K562 (cell line): ENCODE results near the gene ZSCAN29. TPM values are rescaled to one million over a fixed set of nuclear protein-coding genes. Genes with fewer than 3 reads are reported as not detected.

Source experiments
- ADNP ChIP-seq: fragments of 200-800 bp; sonication (Bioruptor generic); IDR thresholded peaks from 2 replicates; pipeline ENCODE4 v1.6.1; 2016; ENCODE audit warnings: missing genetic modification characterization, missing compliant biosample characterization
- FOXA3 ChIP-seq, 2 experiments: fragments of 450-650 bp in 1 of 2; sonication (generic) in 1 of 2; formaldehyde crosslinking; IDR thresholded peaks in 1 of 2; conservative IDR thresholded peaks in 1 of 2; 2 replicates each; pipeline versions ENCODE4 v1.4.0 to v1.8.0; 2020 to 2022; ENCODE audit warnings: mild to moderate bottlenecking in 2 of 2, missing genetic modification reagents in 1 of 2
- KAT7 ChIP-seq: sonication (generic); formaldehyde crosslinking; IDR thresholded peaks from 2 replicates; pipeline ENCODE4 v1.8.0; 2022; ENCODE audit warnings: missing genetic modification reagents, mild to moderate bottlenecking, borderline replicate concordance
- POLR2G ChIP-seq: fragments of 200-400 bp; formaldehyde crosslinking; IDR thresholded peaks from 2 replicates; pipeline ENCODE4 v1.6.1; 2017; ENCODE audit warnings: low read depth, mild to moderate bottlenecking, antibody characterized with exemption, low read length, moderate library complexity
- RAD51 ChIP-seq: fragments of 450-650 bp; IDR thresholded peaks from 2 replicates; pipeline ENCODE4 v1.7.1; 2016; ENCODE audit warnings: low read depth, mild to moderate bottlenecking, borderline replicate concordance
- RBM39 ChIP-seq: fragments of 200-400 bp; formaldehyde crosslinking; optimal IDR thresholded peaks from 2 replicates; pipeline ENCODE3; 2018; ENCODE audit warnings: low read depth, low read length
- STAT5B ChIP-seq: fragments of 250-450 bp; sonication (Bioruptor Pico); IDR thresholded peaks from 2 replicates; pipeline ENCODE4 v1.8.0; 2021; ENCODE audit warnings: mild to moderate bottlenecking, inconsistent platforms
- TCF7L2 ChIP-seq: fragments of 150-350 bp; IDR thresholded peaks from 2 replicates; pipeline ENCODE4 v1.6.1; 2016; ENCODE audit warnings: low read depth, mild to moderate bottlenecking, low read length, moderate library complexity
- TSC22D4 ChIP-seq: fragments of 450-650 bp; IDR thresholded peaks from 2 replicates; pipeline ENCODE4 v1.6.1; 2016; ENCODE audit warnings: missing genetic modification characterization, missing biosample characterization, control low read depth
- XRCC3 ChIP-seq: fragments of 450-650 bp; IDR thresholded peaks from 2 replicates; pipeline ENCODE4 v1.6.1; 2017; ENCODE audit warnings: mild to moderate bottlenecking, moderate library complexity
- ZC3H8 ChIP-seq: fragments of 450-650 bp; IDR thresholded peaks from 2 replicates; pipeline ENCODE4 v1.6.1; 2017
- ZNF197 ChIP-seq: fragments of 200-800 bp; sonication (Bioruptor generic); IDR thresholded peaks from 2 replicates; pipeline ENCODE4 v1.6.1; 2016; ENCODE audit warnings: low read depth, missing genetic modification characterization, missing compliant biosample characterization
- ZNF75A ChIP-seq: fragments of 450-650 bp; formaldehyde crosslinking; IDR thresholded peaks from 2 replicates; pipeline ENCODE4 v1.4.0; 2020; ENCODE audit warnings: mild to moderate bottlenecking
- polyA plus RNA-seq, 8 experiments: library from polyadenylated mRNA; depleted of rRNA in 4 of 8; stranded (reverse) in 5 of 8; unstranded in 3 of 8; fragments of >200 nt; fragmentation: Nextera tagmentation in 2 of 8; fragmentation: Illumina TruSeq in 1 of 8; extraction: Ambion mirVana in 2 of 8; extraction: Trizol in 1 of 8; gene quantifications; 2 replicates each; pipeline versions ENCODE4 v1.2.1 to v1.2.3, GENCODE V29; 2011 to 2014; ENCODE audit warnings: inconsistent platforms in 1 of 8, missing spikeins in 1 of 8
- total RNA-seq, 7 experiments: library from RNA; depleted of rRNA in 6 of 7; stranded (reverse); fragments of >200 nt in 6 of 7; fragmentation: Illumina TruSeq in 2 of 7; extraction: Trizol in 2 of 7; gene quantifications; 2 replicates each; pipeline versions ENCODE4 v1.2.1 to v1.2.3, GENCODE V29; 2011 to 2021; ENCODE audit warnings: low replicate concordance in 1 of 7
- TF ChIP-seq, protein P1 (sequence below): fragments of 250-450 bp; sonication (Bioruptor Pico); IDR thresholded peaks from 2 replicates; pipeline ENCODE4 v1.4.0; 2020; ENCODE audit warnings: mild to moderate bottlenecking
- TF ChIP-seq, protein P2 (sequence below), 3 experiments: IDR thresholded peaks in 2 of 3; conservative IDR thresholded peaks in 1 of 3; 2 replicates each; pipeline ENCODE4 v1.5.1; 2011 to 2012; ENCODE audit warnings: low read length in 3 of 3, mild to moderate bottlenecking in 3 of 3, control low read depth in 2 of 3, improper control_type of control experiment in 1 of 3, inconsistent platforms in 1 of 3, low read depth in 1 of 3, mixed read lengths in 1 of 3, moderate library complexity in 1 of 3; ENCODE audit not compliant: insufficient read depth in 2 of 3
- TF ChIP-seq, protein P3 (sequence below): IDR thresholded peaks from 2 replicates; pipeline ENCODE4 v1.6.1; 2012; ENCODE audit warnings: low read depth, low read length, improper control_type of control experiment, borderline replicate concordance
- TF ChIP-seq, protein P4 (sequence below): sonication (generic); formaldehyde crosslinking; IDR thresholded peaks from 2 replicates; pipeline ENCODE4 v1.5.0; 2020; ENCODE audit warnings: missing genetic modification reagents
- TF ChIP-seq, protein P5 (sequence below): sonication (generic); formaldehyde crosslinking; IDR thresholded peaks from 2 replicates; pipeline ENCODE4 v1.8.0; 2022; ENCODE audit warnings: missing genetic modification reagents, mild to moderate bottlenecking, borderline replicate concordance

Gene ZSCAN29
- total and polyA plus RNA-seq, 9 of the 15 experiments (the other 6 are each of a cell fraction or from before 2014, with no cell fraction given): 2.5 to 28.6 (median 19.7) TPM

DNA sequence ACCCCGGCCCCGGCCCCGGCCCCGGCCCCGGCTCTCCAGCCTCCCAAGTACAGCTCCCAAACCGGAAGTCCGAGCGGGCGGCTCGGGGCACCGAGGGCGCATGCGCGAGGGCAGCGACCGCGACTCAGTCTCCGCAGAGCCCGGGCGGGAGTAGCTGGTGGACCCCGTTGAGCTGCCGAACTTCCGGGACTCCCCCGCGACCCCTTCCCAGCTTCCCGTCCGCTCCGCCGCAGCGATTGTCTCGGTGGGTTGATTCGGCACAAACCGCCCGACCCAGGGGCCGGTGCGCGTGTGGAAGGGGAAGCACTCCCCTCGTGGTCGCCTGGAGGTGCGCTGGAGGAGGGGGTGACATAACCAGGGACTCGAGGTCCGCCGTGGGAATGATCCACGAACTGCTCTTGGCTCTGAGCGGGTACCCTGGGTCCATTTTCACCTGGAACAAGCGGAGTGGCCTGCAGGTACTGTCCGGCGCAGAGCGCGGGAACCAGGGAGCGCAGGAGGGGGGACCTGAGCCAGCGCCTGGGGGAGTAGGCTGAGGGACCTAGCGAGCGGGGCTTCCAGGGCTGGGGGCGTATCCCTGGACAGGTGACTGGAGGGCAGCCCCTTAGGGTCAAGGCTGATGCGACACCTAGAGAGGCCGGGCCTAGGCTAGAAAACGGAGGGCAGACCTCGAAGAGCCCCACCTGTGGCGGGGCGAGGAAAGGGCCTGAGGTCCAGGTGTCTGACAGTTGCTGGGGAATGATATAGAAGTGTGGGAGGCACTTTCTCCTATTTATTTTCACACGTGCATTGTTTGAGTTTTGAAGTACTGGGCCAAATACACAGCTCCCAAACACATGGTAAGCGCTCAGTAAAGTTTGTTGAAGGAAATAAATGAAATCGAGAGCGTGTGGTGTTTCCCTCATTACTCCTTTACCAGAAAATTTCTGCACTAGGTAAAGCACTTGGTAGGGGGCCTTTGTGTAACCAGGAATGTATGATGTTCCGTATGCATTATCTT, at the start of gene ZSCAN29, which contains the start of gene TUBGCP4 (continued):
- TF ChIP-seq TSC22D4 (tag) (no peak), ZNF197 (CRISPR knock-in tag) (no peak), POLR2G (peak; percentile 94), RAD51 (peak; percentile 40; the same call in 1 of the 2 replicates), XRCC3 (no peak), STAT5B (no peak), FOXA3 (CRISPR knock-in tag; conservative IDR thresholded peaks at IDR 0.05 in 1 of 2, IDR thresholded peaks at IDR 0.05 in 1 of 2) (no peak; a peak in 1 of 4 replicates), KAT7 (CRISPR knock-in tag) (peak; percentile 64; the same call in 1 of the 2 replicates), RBM39 (no peak), ZNF75A (CRISPR knock-in tag) (no peak), ADNP (no peak), ZC3H8 (no peak), TCF7L2 (no peak)
- TF ChIP-seq, protein P1, sequence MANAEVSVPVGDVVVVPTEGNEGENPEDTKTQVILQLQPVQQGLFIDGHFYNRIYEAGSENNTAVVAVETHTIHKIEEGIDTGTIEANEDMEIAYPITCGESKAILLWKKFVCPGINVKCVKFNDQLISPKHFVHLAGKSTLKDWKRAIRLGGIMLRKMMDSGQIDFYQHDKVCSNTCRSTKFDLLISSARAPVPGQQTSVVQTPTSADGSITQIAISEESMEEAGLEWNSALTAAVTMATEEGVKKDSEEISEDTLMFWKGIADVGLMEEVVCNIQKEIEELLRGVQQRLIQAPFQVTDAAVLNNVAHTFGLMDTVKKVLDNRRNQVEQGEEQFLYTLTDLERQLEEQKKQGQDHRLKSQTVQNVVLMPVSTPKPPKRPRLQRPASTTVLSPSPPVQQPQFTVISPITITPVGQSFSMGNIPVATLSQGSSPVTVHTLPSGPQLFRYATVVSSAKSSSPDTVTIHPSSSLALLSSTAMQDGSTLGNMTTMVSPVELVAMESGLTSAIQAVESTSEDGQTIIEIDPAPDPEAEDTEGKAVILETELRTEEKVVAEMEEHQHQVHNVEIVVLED (CRISPR knock-in tag): no peak
- TF ChIP-seq, protein P2, sequence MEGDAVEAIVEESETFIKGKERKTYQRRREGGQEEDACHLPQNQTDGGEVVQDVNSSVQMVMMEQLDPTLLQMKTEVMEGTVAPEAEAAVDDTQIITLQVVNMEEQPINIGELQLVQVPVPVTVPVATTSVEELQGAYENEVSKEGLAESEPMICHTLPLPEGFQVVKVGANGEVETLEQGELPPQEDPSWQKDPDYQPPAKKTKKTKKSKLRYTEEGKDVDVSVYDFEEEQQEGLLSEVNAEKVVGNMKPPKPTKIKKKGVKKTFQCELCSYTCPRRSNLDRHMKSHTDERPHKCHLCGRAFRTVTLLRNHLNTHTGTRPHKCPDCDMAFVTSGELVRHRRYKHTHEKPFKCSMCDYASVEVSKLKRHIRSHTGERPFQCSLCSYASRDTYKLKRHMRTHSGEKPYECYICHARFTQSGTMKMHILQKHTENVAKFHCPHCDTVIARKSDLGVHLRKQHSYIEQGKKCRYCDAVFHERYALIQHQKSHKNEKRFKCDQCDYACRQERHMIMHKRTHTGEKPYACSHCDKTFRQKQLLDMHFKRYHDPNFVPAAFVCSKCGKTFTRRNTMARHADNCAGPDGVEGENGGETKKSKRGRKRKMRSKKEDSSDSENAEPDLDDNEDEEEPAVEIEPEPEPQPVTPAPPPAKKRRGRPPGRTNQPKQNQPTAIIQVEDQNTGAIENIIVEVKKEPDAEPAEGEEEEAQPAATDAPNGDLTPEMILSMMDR (IDR thresholded peaks at IDR 0.05 in 2 of 3, conservative IDR thresholded peaks at IDR 0.05 in 1 of 3; ENCODE audit: insufficient read depth in 2 of 3, low read depth in 1 of 3, low read length in 3 of 3): peak; percentile 66 to 72 (median 71)
- TF ChIP-seq, protein P3, sequence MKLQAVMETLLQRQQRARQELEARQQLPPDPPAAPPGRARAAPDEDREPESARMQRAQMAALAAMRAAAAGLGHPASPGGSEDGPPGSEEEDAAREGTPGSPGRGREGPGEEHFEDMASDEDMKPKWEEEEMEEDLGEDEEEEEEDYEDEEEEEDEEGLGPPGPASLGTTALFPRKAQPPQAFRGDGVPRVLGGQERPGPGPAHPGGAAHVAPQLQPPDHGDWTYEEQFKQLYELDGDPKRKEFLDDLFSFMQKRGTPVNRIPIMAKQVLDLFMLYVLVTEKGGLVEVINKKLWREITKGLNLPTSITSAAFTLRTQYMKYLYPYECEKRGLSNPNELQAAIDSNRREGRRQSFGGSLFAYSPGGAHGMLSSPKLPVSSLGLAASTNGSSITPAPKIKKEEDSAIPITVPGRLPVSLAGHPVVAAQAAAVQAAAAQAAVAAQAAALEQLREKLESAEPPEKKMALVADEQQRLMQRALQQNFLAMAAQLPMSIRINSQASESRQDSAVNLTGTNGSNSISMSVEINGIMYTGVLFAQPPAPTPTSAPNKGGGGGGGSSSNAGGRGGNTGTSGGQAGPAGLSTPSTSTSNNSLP: no peak
- TF ChIP-seq, protein P4, sequence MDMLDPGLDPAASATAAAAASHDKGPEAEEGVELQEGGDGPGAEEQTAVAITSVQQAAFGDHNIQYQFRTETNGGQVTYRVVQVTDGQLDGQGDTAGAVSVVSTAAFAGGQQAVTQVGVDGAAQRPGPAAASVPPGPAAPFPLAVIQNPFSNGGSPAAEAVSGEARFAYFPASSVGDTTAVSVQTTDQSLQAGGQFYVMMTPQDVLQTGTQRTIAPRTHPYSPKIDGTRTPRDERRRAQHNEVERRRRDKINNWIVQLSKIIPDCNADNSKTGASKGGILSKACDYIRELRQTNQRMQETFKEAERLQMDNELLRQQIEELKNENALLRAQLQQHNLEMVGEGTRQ (CRISPR knock-in tag): no peak
- TF ChIP-seq, protein P5, sequence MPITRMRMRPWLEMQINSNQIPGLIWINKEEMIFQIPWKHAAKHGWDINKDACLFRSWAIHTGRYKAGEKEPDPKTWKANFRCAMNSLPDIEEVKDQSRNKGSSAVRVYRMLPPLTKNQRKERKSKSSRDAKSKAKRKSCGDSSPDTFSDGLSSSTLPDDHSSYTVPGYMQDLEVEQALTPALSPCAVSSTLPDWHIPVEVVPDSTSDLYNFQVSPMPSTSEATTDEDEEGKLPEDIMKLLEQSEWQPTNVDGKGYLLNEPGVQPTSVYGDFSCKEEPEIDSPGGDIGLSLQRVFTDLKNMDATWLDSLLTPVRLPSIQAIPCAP: no peak
